ENCODE data around the gene PEPD. TPM values are rescaled to one million over a fixed set of nuclear protein-coding genes. Genes with fewer than 3 reads are reported as not detected.

PEPD gene
- total RNA-seq, 1 donor from 2014 or later: 39.2 TPM

GRCh38 chr19:33389421-33390100, 132.0 kb downstream of the PEPD start:
- Mint-ChIP-seq H3K4me1 (ENCODE audit: low read depth) (peaks cover 7% of the 10 kb centered on the region), H3K27ac (no peak overlapping the region), H3K9me3 (ENCODE audit: low read depth) (no peaks in the 10 kb centered on the region), H3K36me3 (ENCODE audit: insufficient read depth) (no peaks in the 10 kb centered on the region), H3K4me3 (ENCODE audit: low read depth) (no peak overlapping the region), H3K27me3 (no peaks in the 10 kb centered on the region)
- no peak for TF ChIP-seq CTCF (IDR thresholded peaks at IDR 0.05; ENCODE audit: unreplicated experiment)
- no peak for DNase-seq (ENCODE audit: low spot score, unreplicated experiment)

- Mint-ChIP-seq H3K4me3 (ENCODE audit: low read depth) (no peak overlapping the region), H3K4me1 (ENCODE audit: low read depth) (peaks cover 6% of the 10 kb centered on the region), H3K27me3 (no peaks in the 10 kb centered on the region), H3K36me3 (ENCODE audit: insufficient read depth) (peaks cover under 1% of the 10 kb centered on the region), H3K9me3 (ENCODE audit: low read depth) (no peaks in the 10 kb centered on the region), H3K27ac (peak overlapping the region; percentile 91)
- DNase-seq (ENCODE audit: low spot score, unreplicated experiment): no peak
- TF ChIP-seq CTCF (IDR thresholded peaks at IDR 0.05; ENCODE audit: unreplicated experiment): no peak
Observed at GRCh38 chr19:33388725-33389420, 132.7 kb downstream of the PEPD start.

- no peak for DNase-seq (ENCODE audit: low spot score, unreplicated experiment)
- Mint-ChIP-seq H3K36me3 (ENCODE audit: insufficient read depth) (peaks cover 3% of the 10 kb centered on the region), H3K9me3 (ENCODE audit: low read depth) (no peaks in the 10 kb centered on the region), H3K4me3 (ENCODE audit: low read depth) (no peak overlapping the region), H3K27ac (no peak overlapping the region), H3K4me1 (ENCODE audit: low read depth) (no peaks in the 10 kb centered on the region), H3K27me3 (no peaks in the 10 kb centered on the region)
- no peak for TF ChIP-seq CTCF (IDR thresholded peaks at IDR 0.05; ENCODE audit: unreplicated experiment)
Observed at GRCh38 chr19:33388231-33388724, 133.3 kb downstream of the PEPD start.

- H3K4me1 Mint-ChIP-seq (ENCODE audit: low read depth): no peaks in the 10 kb centered on the region
- no peaks in the 10 kb centered on the region for H3K9me3 Mint-ChIP-seq (ENCODE audit: low read depth)
- H3K27ac Mint-ChIP-seq: no peak overlapping the region
- TF ChIP-seq CTCF (IDR thresholded peaks at IDR 0.05; ENCODE audit: unreplicated experiment): no peak
- H3K27me3 Mint-ChIP-seq: no peaks in the 10 kb centered on the region
- H3K4me3 Mint-ChIP-seq (ENCODE audit: low read depth): no peak overlapping the region
- H3K36me3 Mint-ChIP-seq (ENCODE audit: insufficient read depth): peaks cover 3% of the 10 kb centered on the region
- DNase-seq (ENCODE audit: low spot score, unreplicated experiment): no peak
Observed at GRCh38 chr19:33387351-33388230, 134.0 kb downstream of the PEPD start.

GRCh38 chr19:33386361-33386858, 135.2 kb downstream of the PEPD start:
- H3K27ac Mint-ChIP-seq: no peak overlapping the region
- H3K27me3 Mint-ChIP-seq: no peaks in the 10 kb centered on the region
- TF ChIP-seq CTCF (IDR thresholded peaks at IDR 0.05; ENCODE audit: unreplicated experiment): no peak
- H3K36me3 Mint-ChIP-seq (ENCODE audit: insufficient read depth): peaks cover 3% of the 10 kb centered on the region
- H3K4me1 Mint-ChIP-seq (ENCODE audit: low read depth): no peaks in the 10 kb centered on the region
- no peaks in the 10 kb centered on the region for H3K9me3 Mint-ChIP-seq (ENCODE audit: low read depth)
- DNase-seq (ENCODE audit: low spot score, unreplicated experiment): no peak
- no peak overlapping the region for H3K4me3 Mint-ChIP-seq (ENCODE audit: low read depth)

All from progenitor cell of endocrine pancreas (in vitro differentiated cells).